Measurements from ENCODE around the gene SMPD3. TPM values are rescaled to one million over a fixed set of nuclear protein-coding genes. Genes with fewer than 3 reads are reported as not detected.
A peak's percentile ranks its signal among the peaks of the same experiment; 100 is the strongest.

Gene SMPD3
- total and polyA plus RNA-seq, 12 donors = 0.03 to 1.2 (median 0.22) TPM; not detected in 1

DNA sequence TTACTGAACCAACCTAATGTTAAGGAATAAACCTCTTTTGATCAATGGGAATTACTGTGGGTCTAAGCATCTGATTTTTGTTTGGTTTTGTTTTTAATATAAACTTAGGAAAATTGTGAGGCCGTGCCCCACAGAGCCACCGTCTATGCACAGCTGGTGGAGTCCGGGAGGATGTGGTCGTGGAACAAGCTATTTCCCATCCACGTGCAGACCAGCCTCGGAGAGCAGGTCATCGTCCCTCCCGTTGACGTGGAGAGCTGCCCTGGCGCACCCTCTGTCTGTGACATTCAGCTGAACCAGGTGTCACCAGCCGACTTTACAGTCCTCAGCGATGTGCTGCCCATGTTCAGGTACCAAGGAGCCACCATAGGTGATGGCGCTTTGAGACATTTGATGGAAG is 109.1 kb downstream of the SMPD3 start:
- no peak overlapping the region for H3K4me3 ChIP-seq
- H3K9me3 ChIP-seq = no peaks in the 10 kb centered on the region
- TF ChIP-seq, protein P1, sequence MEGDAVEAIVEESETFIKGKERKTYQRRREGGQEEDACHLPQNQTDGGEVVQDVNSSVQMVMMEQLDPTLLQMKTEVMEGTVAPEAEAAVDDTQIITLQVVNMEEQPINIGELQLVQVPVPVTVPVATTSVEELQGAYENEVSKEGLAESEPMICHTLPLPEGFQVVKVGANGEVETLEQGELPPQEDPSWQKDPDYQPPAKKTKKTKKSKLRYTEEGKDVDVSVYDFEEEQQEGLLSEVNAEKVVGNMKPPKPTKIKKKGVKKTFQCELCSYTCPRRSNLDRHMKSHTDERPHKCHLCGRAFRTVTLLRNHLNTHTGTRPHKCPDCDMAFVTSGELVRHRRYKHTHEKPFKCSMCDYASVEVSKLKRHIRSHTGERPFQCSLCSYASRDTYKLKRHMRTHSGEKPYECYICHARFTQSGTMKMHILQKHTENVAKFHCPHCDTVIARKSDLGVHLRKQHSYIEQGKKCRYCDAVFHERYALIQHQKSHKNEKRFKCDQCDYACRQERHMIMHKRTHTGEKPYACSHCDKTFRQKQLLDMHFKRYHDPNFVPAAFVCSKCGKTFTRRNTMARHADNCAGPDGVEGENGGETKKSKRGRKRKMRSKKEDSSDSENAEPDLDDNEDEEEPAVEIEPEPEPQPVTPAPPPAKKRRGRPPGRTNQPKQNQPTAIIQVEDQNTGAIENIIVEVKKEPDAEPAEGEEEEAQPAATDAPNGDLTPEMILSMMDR (IDR thresholded peaks at IDR 0.05) = no peak
- intact Hi-C loops (cut with DNase I) = no loop called here
- ATAC-seq (no peak), DNase-seq (no peak)
- 94 to 96% methylated on average over 13 of the region's 13 CpGs for WGBS, 2 donors
- peaks cover 0 to 96% (median 44%) of the 10 kb centered on the region in 9 donors for H3K36me3 ChIP-seq
- H3K27me3 ChIP-seq = no peaks in the 10 kb centered on the region
- H3K27ac ChIP-seq = no peak overlapping the region
- peaks cover 0 to 18% (median under 1%) of the 10 kb centered on the region in 9 donors for H3K4me1 ChIP-seq

DNA sequence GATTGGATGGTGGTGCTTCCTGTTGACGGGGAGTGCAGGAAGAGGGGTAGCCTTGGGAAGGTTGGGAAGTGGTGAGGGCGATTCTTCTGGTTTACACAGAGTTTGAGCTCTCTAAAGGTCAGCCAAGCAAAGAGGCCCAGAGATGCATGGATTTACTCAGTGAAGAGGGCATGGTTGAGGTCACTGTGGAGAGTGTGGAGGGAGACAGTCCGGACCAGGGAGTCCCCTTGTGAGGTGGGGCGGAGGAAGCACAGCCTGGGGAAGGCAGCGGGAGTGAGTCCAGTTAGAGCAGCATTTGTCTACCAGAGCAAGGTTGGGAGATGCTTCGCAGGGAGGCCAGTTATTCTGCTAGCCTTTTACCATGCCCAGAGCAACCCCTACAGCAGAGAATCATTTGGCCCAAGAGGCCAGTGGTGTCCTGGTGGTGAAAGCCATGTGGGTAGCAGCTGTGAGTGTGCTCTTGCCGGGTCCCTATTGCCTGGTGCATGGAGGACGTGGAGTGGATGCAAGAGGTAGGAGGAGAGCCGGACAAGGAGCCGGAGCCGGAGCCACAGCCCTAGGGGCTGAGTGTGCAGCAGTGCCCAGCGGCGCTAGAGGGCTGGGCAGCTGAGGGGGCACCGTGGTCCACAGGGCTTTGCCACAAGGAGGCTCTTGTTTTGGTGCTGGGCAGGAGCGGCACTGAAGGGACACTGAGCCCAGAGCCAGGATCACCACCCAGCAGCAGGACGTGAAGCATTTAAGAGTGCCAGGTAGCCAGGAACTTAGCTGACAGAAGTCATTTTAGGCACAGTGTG is 109.8 kb downstream of the SMPD3 start:
- 93 to 96% methylated on average over 16 of the region's 16 CpGs for WGBS, 2 donors
- TF ChIP-seq, protein P1 (IDR thresholded peaks at IDR 0.05) = no peak
- Histone ChIP-seq H3K36me3 (peaks cover 0 to 100% (median 44%) of the 10 kb centered on the region in 9 donors), H3K27me3 (no peaks in the 10 kb centered on the region), H3K9me3 (no peaks in the 10 kb centered on the region), H3K4me1 (peaks cover 0 to 11% (median 0%) of the 10 kb centered on the region in 9 donors), H3K27ac (no peak overlapping the region), H3K4me3 (no peak overlapping the region)
- intact Hi-C loops (cut with DNase I) = no loop called here
- ATAC-seq = no peak
- DNase-seq = no peak

DNA sequence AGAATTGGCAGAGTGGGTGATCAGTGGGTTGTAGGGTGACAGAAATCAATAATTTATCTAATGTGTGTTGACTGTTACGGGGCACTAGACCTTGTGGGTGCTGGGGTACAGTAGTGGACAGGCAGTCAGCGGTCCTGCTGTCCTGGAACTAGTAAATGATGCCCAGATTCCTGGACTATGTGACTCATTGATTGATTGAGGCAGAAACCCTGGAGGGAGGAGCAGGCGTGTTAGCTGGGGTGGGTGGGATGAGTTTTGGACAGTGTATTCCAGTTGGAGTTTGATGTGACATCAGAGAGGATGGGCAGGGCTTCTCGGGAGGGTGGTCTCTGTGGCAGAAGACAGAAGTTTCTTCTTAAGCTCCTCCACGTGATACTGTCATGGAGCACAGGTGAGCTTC is 113.1 kb downstream of the SMPD3 start:
- intact Hi-C loops (cut with DNase I) = no loop called here
- TF ChIP-seq, protein P1 (IDR thresholded peaks at IDR 0.05) = no peak
- DNase-seq = no peak
- Histone ChIP-seq H3K27ac (no peak overlapping the region), H3K4me1 (peaks cover 0 to 33% (median 18%) of the 10 kb centered on the region in 9 donors), H3K36me3 (peaks cover 0 to 82% (median 21%) of the 10 kb centered on the region in 9 donors), H3K27me3 (no peaks in the 10 kb centered on the region), H3K4me3 (no peak overlapping the region), H3K9me3 (no peaks in the 10 kb centered on the region)
- ATAC-seq = no peak
- 92 to 94% methylated on average over 5 of the region's 5 CpGs for WGBS, 2 donors

DNA sequence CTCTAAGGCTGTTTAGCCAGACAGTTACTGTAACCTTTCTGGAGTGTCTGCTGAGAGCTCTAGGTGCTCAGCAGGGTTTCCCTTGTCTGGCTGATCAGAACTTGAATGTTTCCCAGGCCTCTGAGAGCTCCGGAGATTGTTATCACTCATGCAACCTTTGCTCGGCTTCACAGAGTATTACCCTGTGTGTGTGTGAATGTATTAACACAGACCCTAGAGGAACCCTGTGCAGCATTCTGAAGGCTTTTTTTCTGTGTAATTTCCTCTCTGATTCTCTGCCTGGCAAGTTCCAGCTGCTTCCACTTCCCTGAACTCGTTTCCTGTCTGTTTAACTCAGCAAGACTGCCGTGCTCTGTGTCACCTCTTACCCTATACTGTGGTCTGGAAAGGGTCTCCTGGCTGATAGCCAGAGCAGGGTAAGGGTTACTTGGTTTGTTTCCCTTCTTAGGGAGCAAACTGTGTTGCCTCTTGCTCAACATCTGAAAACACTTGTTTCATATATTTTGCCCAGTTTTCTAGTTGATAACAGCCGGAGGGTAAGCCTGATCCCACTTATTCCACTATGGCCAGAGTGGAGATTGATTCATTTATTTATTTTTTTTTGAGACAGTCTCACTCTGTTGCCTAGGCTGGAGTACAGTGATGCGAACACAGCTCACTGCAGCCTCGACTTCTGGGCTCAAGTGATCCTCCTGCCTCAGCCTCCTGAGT is 115.7 kb downstream of the SMPD3 start:
- Histone ChIP-seq H3K36me3 (peaks cover 0 to 69% (median 10%) of the 10 kb centered on the region in 9 donors), H3K4me1 (peaks cover 0 to 33% (median 18%) of the 10 kb centered on the region in 9 donors), H3K27me3 (no peaks in the 10 kb centered on the region), H3K9me3 (no peaks in the 10 kb centered on the region), H3K27ac (peak overlapping the region in 8 of 10 donors; percentile 17 to 74 (median 50)), H3K4me3 (no peak overlapping the region)
- peak in 1 of 2 donors; percentile 52 for DNase-seq
- intact Hi-C loops (cut with DNase I) = loop anchor here in 1 of 10 donors (5.0 kb wide), 1 partner anchor 90 kb away; no protein-coding TSS in a partner anchor
- ATAC-seq = peak; percentile 48 to 75 (median 68)
- TF ChIP-seq, protein P1 (IDR thresholded peaks at IDR 0.05) = no peak
- 55 to 60% methylated on average over 7 of the region's 7 CpGs for WGBS, 2 donors
